ENCODE results near the gene PIK3R1. TPM values are rescaled to one million over a fixed set of nuclear protein-coding genes. Genes with fewer than 3 reads are reported as not detected.
A peak's percentile ranks its signal among the peaks of the same experiment; 100 is the strongest.

The PIK3R1 gene
- total RNA-seq, 1 experiment from 2014 or later, result 151 TPM

DNA sequence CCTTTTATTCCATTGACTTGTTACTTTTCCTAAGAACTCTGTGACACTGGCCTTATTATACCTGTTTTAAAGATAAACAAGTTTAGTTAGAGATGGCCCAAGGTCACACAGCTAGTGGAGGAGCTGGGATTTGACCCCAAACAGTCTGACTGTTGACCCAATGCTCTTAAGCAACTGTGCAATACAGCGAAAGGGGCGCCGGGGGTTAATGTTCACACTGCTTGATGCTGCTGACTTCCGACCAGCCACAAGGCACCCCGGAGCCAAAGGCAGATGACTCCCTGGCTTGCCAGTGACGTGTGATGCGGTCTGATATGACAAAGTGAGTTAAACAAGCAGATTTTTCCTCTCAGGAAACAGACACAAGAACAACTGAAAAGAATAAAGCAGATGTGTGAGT, 23.9 kb downstream of the PIK3R1 start:
- DNase-seq (ENCODE audit: unreplicated experiment), result peak; percentile 65
- ChIA-PET POLR2A (interaction anchor here (0.6 to 9.9 kb wide), 11 partner anchors 10 to 993 kb away, joined by 3 to 112 read pairs (median 4); partner anchors contain the start of gene PIK3R1), CTCF (interaction anchor here (0.6 kb wide), 2 partner anchors 17 to 450 kb away, joined by 3 to 4 read pairs; no protein-coding TSS in a partner anchor)

DNA sequence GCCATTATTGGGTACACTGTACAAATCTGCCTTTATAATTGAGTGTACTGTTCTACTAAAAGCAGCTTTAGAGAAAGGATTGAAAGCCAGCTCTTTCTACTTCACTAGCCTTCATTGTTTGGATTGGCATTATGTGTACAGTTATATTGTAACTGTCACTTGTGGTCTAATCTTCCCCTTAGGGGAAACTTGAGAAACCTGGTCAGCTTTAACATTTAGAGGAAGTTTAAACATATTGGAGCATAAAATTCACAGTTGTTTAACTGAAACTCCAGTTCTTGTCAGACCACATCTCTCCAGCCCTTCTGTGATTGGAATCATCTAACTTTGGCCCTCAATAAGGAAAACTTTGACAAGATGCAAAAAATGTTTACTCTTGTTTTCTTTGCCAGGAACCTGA, 24.6 kb downstream of the PIK3R1 start:
- BruUV-seq (replicated peaks), result no TSS peak
- TF ChIP-seq, protein P1, sequence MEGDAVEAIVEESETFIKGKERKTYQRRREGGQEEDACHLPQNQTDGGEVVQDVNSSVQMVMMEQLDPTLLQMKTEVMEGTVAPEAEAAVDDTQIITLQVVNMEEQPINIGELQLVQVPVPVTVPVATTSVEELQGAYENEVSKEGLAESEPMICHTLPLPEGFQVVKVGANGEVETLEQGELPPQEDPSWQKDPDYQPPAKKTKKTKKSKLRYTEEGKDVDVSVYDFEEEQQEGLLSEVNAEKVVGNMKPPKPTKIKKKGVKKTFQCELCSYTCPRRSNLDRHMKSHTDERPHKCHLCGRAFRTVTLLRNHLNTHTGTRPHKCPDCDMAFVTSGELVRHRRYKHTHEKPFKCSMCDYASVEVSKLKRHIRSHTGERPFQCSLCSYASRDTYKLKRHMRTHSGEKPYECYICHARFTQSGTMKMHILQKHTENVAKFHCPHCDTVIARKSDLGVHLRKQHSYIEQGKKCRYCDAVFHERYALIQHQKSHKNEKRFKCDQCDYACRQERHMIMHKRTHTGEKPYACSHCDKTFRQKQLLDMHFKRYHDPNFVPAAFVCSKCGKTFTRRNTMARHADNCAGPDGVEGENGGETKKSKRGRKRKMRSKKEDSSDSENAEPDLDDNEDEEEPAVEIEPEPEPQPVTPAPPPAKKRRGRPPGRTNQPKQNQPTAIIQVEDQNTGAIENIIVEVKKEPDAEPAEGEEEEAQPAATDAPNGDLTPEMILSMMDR (IDR thresholded peaks at IDR 0.05; ENCODE audit: unreplicated experiment), result no peak
- H3K36me3 Mint-ChIP-seq (ENCODE audit: insufficient read depth, unreplicated experiment), result peaks cover 89% of the 10 kb centered on the region
- H3K27ac Mint-ChIP-seq (ENCODE audit: low read depth, unreplicated experiment), result peak overlapping the region; percentile 89
- no peaks in the 10 kb centered on the region for H3K9me3 Mint-ChIP-seq (ENCODE audit: unreplicated experiment)
- POLR2A ChIA-PET, result interaction anchor here (1.1 to 9.9 kb wide), 6 partner anchors 10 to 361 kb away, joined by 4 to 112 read pairs (median 8); partner anchors contain the start of gene PIK3R1
- no peak for DNase-seq (ENCODE audit: unreplicated experiment)
- intact Hi-C loops (cut with micrococcal nuclease), result no loop called here
- CTCF ChIA-PET, result no interaction called here
- no peaks in the 10 kb centered on the region for H3K27me3 Mint-ChIP-seq (ENCODE audit: insufficient read depth, unreplicated experiment)
- H3K4me3 Mint-ChIP-seq (ENCODE audit: unreplicated experiment), result peak overlapping the region; percentile 3
- H3K4me1 Mint-ChIP-seq (ENCODE audit: insufficient read depth, unreplicated experiment), result peaks cover 57% of the 10 kb centered on the region

More for the DNA sequence above, 23.9 kb downstream of the PIK3R1 start:
- H3K4me3 Mint-ChIP-seq (ENCODE audit: unreplicated experiment), result peak overlapping the region; percentile 60
- peak overlapping the region; percentile 89 for H3K27ac Mint-ChIP-seq (ENCODE audit: low read depth, unreplicated experiment)
- H3K4me1 Mint-ChIP-seq (ENCODE audit: insufficient read depth, unreplicated experiment), result peaks cover 53% of the 10 kb centered on the region
- no peaks in the 10 kb centered on the region for H3K27me3 Mint-ChIP-seq (ENCODE audit: insufficient read depth, unreplicated experiment)
- BruUV-seq (replicated peaks), result no TSS peak
- TF ChIP-seq, protein P1 (IDR thresholded peaks at IDR 0.05; ENCODE audit: unreplicated experiment), result no peak
- H3K9me3 Mint-ChIP-seq (ENCODE audit: unreplicated experiment), result no peaks in the 10 kb centered on the region
- intact Hi-C loops (cut with micrococcal nuclease), result loop anchor here (2.0 kb wide), 1 partner anchor 21 kb away; no protein-coding TSS in a partner anchor
- H3K36me3 Mint-ChIP-seq (ENCODE audit: insufficient read depth, unreplicated experiment), result peaks cover 87% of the 10 kb centered on the region

DNA sequence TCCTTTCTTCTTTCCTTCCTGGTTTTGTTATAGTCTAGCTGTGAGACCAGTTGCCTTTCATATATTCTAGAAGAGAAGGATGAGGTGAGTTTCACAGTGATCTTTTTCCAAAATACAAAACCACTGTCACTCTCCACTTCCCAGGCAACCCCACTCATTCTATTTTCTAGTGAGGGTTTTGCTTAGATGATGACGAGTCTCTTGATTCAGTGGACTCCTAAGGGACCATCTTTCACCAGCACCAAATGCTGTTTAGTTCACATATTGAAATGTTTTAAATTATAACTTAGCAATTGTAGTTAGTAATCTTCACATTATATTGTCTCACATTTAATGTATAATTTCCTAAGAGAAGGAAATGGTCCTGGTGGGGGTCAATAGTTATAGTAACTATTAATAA, 25.2 kb downstream of the PIK3R1 start:
- Mint-ChIP-seq H3K27me3 (ENCODE audit: insufficient read depth, unreplicated experiment) (no peaks in the 10 kb centered on the region), H3K9me3 (ENCODE audit: unreplicated experiment) (no peaks in the 10 kb centered on the region), H3K4me3 (ENCODE audit: unreplicated experiment) (peak overlapping the region; percentile 3), H3K4me1 (ENCODE audit: insufficient read depth, unreplicated experiment) (peaks cover 57% of the 10 kb centered on the region), H3K36me3 (ENCODE audit: insufficient read depth, unreplicated experiment) (peaks cover 89% of the 10 kb centered on the region), H3K27ac (ENCODE audit: low read depth, unreplicated experiment) (peak overlapping the region; percentile 89)
- TF ChIP-seq, protein P1 (IDR thresholded peaks at IDR 0.05; ENCODE audit: unreplicated experiment), result no peak
- BruUV-seq (replicated peaks), result no TSS peak
- ChIA-PET POLR2A (interaction anchor here (1.1 to 9.9 kb wide), 4 partner anchors 11 to 23 kb away, joined by 4 to 112 read pairs (median 16); partner anchors contain the start of gene PIK3R1), CTCF (no interaction called here)
- intact Hi-C loops (cut with micrococcal nuclease), result no loop called here
- DNase-seq (ENCODE audit: unreplicated experiment), result no peak

DNA sequence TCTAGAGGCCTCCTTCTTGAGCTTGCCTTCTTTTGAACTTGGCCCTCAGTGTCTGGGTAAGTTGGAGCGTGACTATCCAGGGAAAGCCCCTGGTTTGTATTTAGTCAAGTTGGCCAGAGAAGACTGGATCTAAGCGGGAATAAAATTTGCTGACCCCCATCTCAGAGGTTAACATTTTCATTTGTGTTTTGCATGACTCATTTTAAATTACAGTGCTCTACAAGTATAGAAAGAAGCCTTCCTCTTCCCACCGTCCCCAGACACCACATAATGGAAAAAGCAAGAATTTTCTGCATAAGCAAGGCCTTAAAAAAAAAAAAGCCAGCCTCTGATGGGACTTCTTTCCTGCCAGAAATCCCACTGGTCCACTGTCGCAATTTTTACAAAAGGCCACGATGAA, 27.2 kb downstream of the PIK3R1 start:
- intact Hi-C loops (cut with micrococcal nuclease), result no loop called here
- TF ChIP-seq, protein P1 (IDR thresholded peaks at IDR 0.05; ENCODE audit: unreplicated experiment), result no peak
- H3K4me3 Mint-ChIP-seq (ENCODE audit: unreplicated experiment), result no peak overlapping the region
- no peaks in the 10 kb centered on the region for H3K27me3 Mint-ChIP-seq (ENCODE audit: insufficient read depth, unreplicated experiment)
- peaks cover 48% of the 10 kb centered on the region for H3K4me1 Mint-ChIP-seq (ENCODE audit: insufficient read depth, unreplicated experiment)
- no peaks in the 10 kb centered on the region for H3K9me3 Mint-ChIP-seq (ENCODE audit: unreplicated experiment)
- ChIA-PET CTCF (no interaction called here), POLR2A (interaction anchor here (5.2 to 9.9 kb wide), 2 partner anchors 9 to 25 kb away, joined by 29 to 112 read pairs; partner anchors contain the start of gene PIK3R1)
- BruUV-seq (replicated peaks), result no TSS peak
- no peak for DNase-seq (ENCODE audit: unreplicated experiment)
- H3K36me3 Mint-ChIP-seq (ENCODE audit: insufficient read depth, unreplicated experiment), result peaks cover 89% of the 10 kb centered on the region
- H3K27ac Mint-ChIP-seq (ENCODE audit: low read depth, unreplicated experiment), result no peak overlapping the region

Measured in MCF 10A (cell line).